ENCODE measurements around the gene ZNF710.

ZNF710 gene

GRCh38 chr15:90046289-90046688, 45.2 kb downstream of the ZNF710 start:
- ChIA-PET CTCF (interaction anchor here (0.7 to 6.4 kb wide), 3 partner anchors 12 to 148 kb away, joined by 3 to 28 read pairs (median 4); no protein-coding TSS in a partner anchor), POLR2A (no interaction called here)
- TF ChIP-seq CTCF (IDR thresholded peaks at IDR 0.05; ENCODE audit: control extremely low read depth, extremely low read depth, low read depth, missing control alignments) = no peak
- DNase-seq (ENCODE audit: extremely low spot score) = no peak

- no peak for TF ChIP-seq CTCF (IDR thresholded peaks at IDR 0.05; ENCODE audit: control extremely low read depth, extremely low read depth, low read depth, missing control alignments)
- CTCF ChIA-PET = interaction anchor here (0.7 to 6.4 kb wide), 2 partner anchors 11 to 24 kb away, joined by 4 to 28 read pairs; no protein-coding TSS in a partner anchor
- peak; percentile 50 for DNase-seq (ENCODE audit: extremely low spot score)
- POLR2A ChIA-PET = no interaction called here
Measured at GRCh38 chr15:90046911-90047392, 45.8 kb downstream of the ZNF710 start.

GRCh38 chr15:90047956-90048575, 46.9 kb downstream of the ZNF710 start:
- DNase-seq (ENCODE audit: extremely low spot score) = no peak
- CTCF ChIA-PET = interaction anchor here (1.1 to 6.4 kb wide), 6 partner anchors 9 to 35 kb away, joined by 3 to 28 read pairs (median 4); no protein-coding TSS in a partner anchor
- TF ChIP-seq CTCF (IDR thresholded peaks at IDR 0.05; ENCODE audit: control extremely low read depth, extremely low read depth, low read depth, missing control alignments) = no peak
- POLR2A ChIA-PET = interaction anchor here (0.6 to 1.1 kb wide), 2 partner anchors 10 to 16 kb away, joined by 3 read pairs; no protein-coding TSS in a partner anchor

- no peak for DNase-seq (ENCODE audit: extremely low spot score)
- CTCF ChIA-PET = interaction anchor here (0.7 to 1.9 kb wide), 7 partner anchors 8 to 91 kb away, joined by 3 to 6 read pairs (median 4); no protein-coding TSS in a partner anchor
- TF ChIP-seq CTCF (IDR thresholded peaks at IDR 0.05; ENCODE audit: control extremely low read depth, extremely low read depth, low read depth, missing control alignments) = no peak
- POLR2A ChIA-PET = interaction anchor here (1.1 kb wide), 1 partner anchor 17 kb away, joined by 3 read pairs; no protein-coding TSS in a partner anchor
Measured at GRCh38 chr15:90049030-90049429, 47.9 kb downstream of the ZNF710 start.

- ChIA-PET CTCF (interaction anchor here (0.7 to 1.8 kb wide), 6 partner anchors 11 to 91 kb away, joined by 3 to 6 read pairs (median 3); no protein-coding TSS in a partner anchor), POLR2A (no interaction called here)
- TF ChIP-seq CTCF (IDR thresholded peaks at IDR 0.05; ENCODE audit: control extremely low read depth, extremely low read depth, low read depth, missing control alignments) = no peak
- no peak for DNase-seq (ENCODE audit: extremely low spot score)
Measured at GRCh38 chr15:90049666-90050604, 48.8 kb downstream of the ZNF710 start.

GRCh38 chr15:90051874-90052273, 50.8 kb downstream of the ZNF710 start:
- no peak for DNase-seq (ENCODE audit: extremely low spot score)
- TF ChIP-seq CTCF (IDR thresholded peaks at IDR 0.05; ENCODE audit: control extremely low read depth, extremely low read depth, low read depth, missing control alignments) = no peak
- POLR2A ChIA-PET = no interaction called here
- CTCF ChIA-PET = no interaction called here
